Pancreas (tissue), 10 donors: Measurements from ENCODE around the gene CRY1. TPM values are rescaled to one million over a fixed set of nuclear protein-coding genes. Genes with fewer than 3 reads are reported as not detected.
A peak's percentile ranks its signal among the peaks of the same experiment; 100 is the strongest.

Experiments
- ATAC-seq, 4 donors: fragments of 200-7000 bp; cut with Tn5 transposase; one replicate each; pipeline versions ENCODE4 v1.8.0 to v1.9.1; 2020; ENCODE audit warnings: mild to moderate bottlenecking in 4 of 4, moderate library complexity in 4 of 4
- DNase-seq, 6 donors: peaks; one replicate each; pipeline ENCODE4 v3.0.0-alpha.2; 2020
- FAIRE-seq: peaks from 2 replicates; lab custom pipeline; 2012; peaks lifted over from hg19 to GRCh38; lab: Jason Lieb, UNC
- H3K27ac ChIP-seq, 4 donors: fragments of 200-600 bp; sonication (generic); 1 replicate in 3 of 4; 2 replicates in 1 of 4; pipeline versions ENCODE4 v1.5.0 to v1.8.0; 2020
- H3K27me3 ChIP-seq, 4 donors: fragments of 200-600 bp; one replicate each; pipeline ENCODE4 v1.8.0; 2021
- H3K36me3 ChIP-seq, 3 donors: fragments of 200-600 bp; sonication (generic) in 1 of 3; one replicate each; pipeline versions ENCODE4 v1.5.0 to v1.8.0; 2020 to 2021
- H3K4me1 ChIP-seq, 3 donors: fragments of 200-600 bp; one replicate each; pipeline ENCODE4 v1.8.0; 2021
- H3K4me3 ChIP-seq, 4 donors: fragments of 200-600 bp; sonication (generic) in 2 of 4; one replicate each; pipeline versions ENCODE4 v1.5.0 to v1.8.0; 2020 to 2021
- H3K9me3 ChIP-seq, 4 donors: fragments of 200-600 bp; one replicate each; pipeline ENCODE4 v1.8.0; 2021
- CTCF ChIP-seq, 4 donors: fragments of 200-600 bp; sonication (generic) in 3 of 4; IDR thresholded peaks; one replicate each; pipeline versions ENCODE4 v1.5.0 to v1.8.0; 2021; ENCODE audit warnings: antibody characterized with exemption in 4 of 4
- whole genome bisulfite sequencing, 2 donors: extraction: QIAGEN DNeasy Blood & Tissue Kit; methylation state at CpG; one replicate each; pipeline ENCODE4 v1.1.7; 2013; 5-methylcytosine and 5-hydroxymethylcytosine counted together
- intact Hi-C, 3 donors: fragments of 100-400 bp; cut with DNase I; formaldehyde crosslinking; loops; one replicate each; pipeline versions ENCODE4 v1.11.1 to v1.14.2; 2022
- polyA plus RNA-seq, 2 donors: library from polyadenylated mRNA; stranded (reverse); fragments of 200-250 nt; gene quantifications; one replicate each; pipeline ENCODE4 v1.2.3, GENCODE V29; 2013
- total RNA-seq, 6 donors: library from RNA; stranded (reverse); fragmentation: NEBNext Ultra II Directional in 4 of 6; extraction: Animal tissue kit (Norgen Biotek cat#: 25700) in 4 of 6; gene quantifications; one replicate each; pipeline versions ENCODE4 v1.2.1 to v1.2.4, GENCODE V29; 2021 to 2023
- donor health status: healthy with polysubstance abuse.
- donor health status: DM: no; HTN: no; CAD: no; lungs with moderate emphysema.
- donor health status: DM: no; HTN: no; CAD: no.
- donor health status: control.
- donor health status: control.
- donor health status: Bipolar disorder and iron deficiency.
- donor health status: DM: yes; HTN: yes; CAD: no.
- donor health status: DM: no; HTN: no; CAD: no.
- donor health status: DM: no; HTN: no; CAD: no.
- donor health status: DM: yes; HTN: yes; CAD: no.

CRY1 gene
- total and polyA plus RNA-seq, 8 donors, result 5.3 to 11.5 (median 8.1) TPM

GRCh38 chr12:107025671-107026070 is 67.7 kb downstream of the CRY1 start:
- H3K4me1 ChIP-seq, result peaks cover 29 to 54% (median 50%) of the 10 kb centered on the region in 3 donors

GRCh38 chr12:107019546-107019945 is 73.8 kb downstream of the CRY1 start:
- intact Hi-C loops, result no loop called here
- no peak for DNase-seq

More at GRCh38 chr12:107025671-107026070, 67.7 kb downstream of the CRY1 start:
- DNase-seq (no peak), FAIRE-seq (no peak), ATAC-seq (no peak)
- no peak for TF ChIP-seq CTCF (IDR thresholded peaks at IDR 0.05)
- no peaks in the 10 kb centered on the region for H3K27me3 ChIP-seq
- WGBS, 2 donors, result 76 to 78% methylated on average over 1 of the region's 1 CpG
- H3K27ac ChIP-seq, result no peak overlapping the region
- no peaks in the 10 kb centered on the region for H3K36me3 ChIP-seq
- no peaks in the 10 kb centered on the region for H3K9me3 ChIP-seq
- no peak overlapping the region for H3K4me3 ChIP-seq
- intact Hi-C loops, result no loop called here

GRCh38 chr12:107017042-107017441 is 76.3 kb downstream of the CRY1 start:
- Histone ChIP-seq H3K4me1 (peaks cover 0 to 7% (median 0%) of the 10 kb centered on the region in 3 donors), H3K27me3 (no peaks in the 10 kb centered on the region), H3K9me3 (no peaks in the 10 kb centered on the region), H3K36me3 (no peaks in the 10 kb centered on the region), H3K27ac (no peak overlapping the region), H3K4me3 (no peak overlapping the region)
- intact Hi-C loops, result no loop called here
- DNase-seq, result no peak
- no peak for ATAC-seq
- FAIRE-seq, result no peak
- no peak for TF ChIP-seq CTCF (IDR thresholded peaks at IDR 0.05)
- whole genome bisulfite sequencing, 2 donors, result 73 to 81% methylated on average over 4 of the region's 4 CpGs

More at GRCh38 chr12:107019546-107019945, 73.8 kb downstream of the CRY1 start:
- Histone ChIP-seq H3K4me1 (peaks cover 0 to 10% (median 4%) of the 10 kb centered on the region in 3 donors), H3K27ac (no peak overlapping the region), H3K36me3 (no peaks in the 10 kb centered on the region), H3K27me3 (no peaks in the 10 kb centered on the region), H3K4me3 (no peak overlapping the region), H3K9me3 (no peaks in the 10 kb centered on the region)
- TF ChIP-seq CTCF (IDR thresholded peaks at IDR 0.05), result no peak
- 90 to 94% methylated on average over 2 of the region's 2 CpGs for WGBS, 2 donors
- ATAC-seq (no peak), FAIRE-seq (no peak)

GRCh38 chr12:107014055-107014454 is 79.3 kb downstream of the CRY1 start:
- H3K27ac ChIP-seq, result no peak overlapping the region
- H3K4me1 ChIP-seq, result no peaks in the 10 kb centered on the region
- TF ChIP-seq CTCF (IDR thresholded peaks at IDR 0.05), result peak; percentile 13 to 41 (median 34)
- no peak overlapping the region for H3K4me3 ChIP-seq
- H3K27me3 ChIP-seq, result no peaks in the 10 kb centered on the region
- 47 to 57% methylated on average over 3 of the region's 3 CpGs for WGBS, 2 donors
- no peaks in the 10 kb centered on the region for H3K36me3 ChIP-seq
- no peaks in the 10 kb centered on the region for H3K9me3 ChIP-seq
- DNase-seq, result peak in 3 of 6 donors; percentile 54 to 70 (median 63)
- no peak for FAIRE-seq
- ATAC-seq, result peak; percentile 97 to 99 (median 98)
- intact Hi-C loops, result no loop called here

GRCh38 chr12:107012736-107013425 is 80.5 kb downstream of the CRY1 start:
- WGBS, 2 donors, result 95 to 100% methylated on average over 1 of the region's 1 CpG

More at GRCh38 chr12:107012736-107013425, 80.5 kb downstream of the CRY1 start:
- FAIRE-seq, result no peak
- Histone ChIP-seq H3K27ac (no peak overlapping the region), H3K36me3 (no peaks in the 10 kb centered on the region), H3K9me3 (no peaks in the 10 kb centered on the region), H3K4me3 (no peak overlapping the region), H3K4me1 (no peaks in the 10 kb centered on the region), H3K27me3 (no peaks in the 10 kb centered on the region)
- no peak for DNase-seq
- intact Hi-C loops, result no loop called here
- no peak for TF ChIP-seq CTCF (IDR thresholded peaks at IDR 0.05)
- no peak for ATAC-seq
